Fibroblast of villous mesenchyme (primary cell): ENCODE results near the gene LINC00237. TPM values are rescaled to one million over a fixed set of nuclear protein-coding genes. Genes with fewer than 3 reads are reported as not detected.

Experiments
- DNase-seq: peaks from one replicate; pipeline ENCODE4 v3.0.0-alpha.2; 2010; ENCODE audit warnings: low read depth
- H3K4me3 ChIP-seq: 2 replicates; pipeline ENCODE4 v1.5.1; 2011; ENCODE audit warnings: low read depth, mild to moderate bottlenecking, low read length
- CTCF ChIP-seq: IDR thresholded peaks from 2 replicates; pipeline ENCODE4 v1.5.1; 2012; ENCODE audit warnings: low read depth, mild to moderate bottlenecking, low read length; ENCODE audit not compliant: insufficient read depth
- total RNA-seq: library from RNA; depleted of rRNA; stranded (reverse); fragments of >200 nt; gene quantifications from 2 replicates; pipeline ENCODE4 v1.2.3, GENCODE V29; 2012

Gene LINC00237
- not detected in 2 replicates for total RNA-seq

DNA sequence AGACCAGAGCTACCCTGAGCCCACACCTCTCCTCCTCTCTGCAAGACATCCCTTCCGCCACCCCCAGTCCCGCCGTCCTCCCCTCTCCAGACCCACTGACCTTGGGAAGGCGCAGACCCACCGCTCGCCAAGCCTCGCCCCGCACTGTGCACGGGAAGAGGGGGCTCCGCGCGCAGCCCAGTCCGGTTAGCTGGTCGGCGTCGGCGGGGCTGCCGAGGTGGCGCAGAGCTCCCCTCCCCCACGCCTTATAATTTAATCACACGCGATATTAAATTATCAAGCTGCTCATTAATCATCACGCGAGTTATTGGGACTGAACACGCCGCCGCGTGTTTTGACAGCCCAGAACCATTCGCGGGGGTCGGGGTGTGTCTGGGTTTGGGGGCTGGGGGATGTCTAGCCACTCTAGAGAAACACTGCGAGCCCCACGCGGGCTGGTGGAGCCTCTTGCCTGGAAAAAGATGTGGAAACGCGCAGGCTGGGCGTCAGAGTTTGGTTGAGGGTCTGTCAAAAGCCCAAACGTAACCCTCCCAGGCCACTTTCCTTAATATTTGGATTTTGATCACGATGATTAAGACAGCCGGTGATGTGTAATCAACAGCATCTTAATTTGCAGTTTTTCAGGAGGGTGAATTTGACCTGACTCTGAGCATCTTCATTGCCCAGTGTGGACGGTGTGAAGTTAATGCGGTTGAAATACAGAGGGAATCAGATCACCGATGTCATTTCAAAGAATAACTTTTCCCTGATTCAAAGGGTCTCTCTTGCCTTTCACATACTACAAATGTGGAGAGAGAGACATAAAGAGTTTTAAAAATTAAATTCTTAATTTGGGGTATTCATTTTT is at the start of gene LINC00237:
Gene LINC00237, minus strand, starts transcription at position 188 of the 847 bp plus-strand sequence.
- no peak within 1 kb of the TSS for H3K4me3 ChIP-seq
- no peak for DNase-seq
- TF ChIP-seq CTCF = no peak

GRCh38 chr20:21155268-21155667 is 49.1 kb upstream of the LINC00237 start:
- H3K4me3 ChIP-seq = no peak overlapping the region
- no peak for TF ChIP-seq CTCF
- no peak for DNase-seq

- DNase-seq = no peak
- TF ChIP-seq CTCF = no peak
- H3K4me3 ChIP-seq = no peak overlapping the region
Measured at GRCh38 chr20:21154692-21155091, 48.5 kb upstream of the LINC00237 start.

GRCh38 chr20:21151791-21152190 is 45.6 kb upstream of the LINC00237 start:
- DNase-seq = no peak
- no peak for TF ChIP-seq CTCF
- no peak overlapping the region for H3K4me3 ChIP-seq

GRCh38 chr20:21149344-21149743 is 43.2 kb upstream of the LINC00237 start:
- TF ChIP-seq CTCF = no peak
- DNase-seq = no peak

GRCh38 chr20:21147593-21147992 is 41.4 kb upstream of the LINC00237 start:
- TF ChIP-seq CTCF = no peak
- H3K4me3 ChIP-seq = no peak overlapping the region
- DNase-seq = no peak

More at GRCh38 chr20:21149344-21149743, 43.2 kb upstream of the LINC00237 start:
- H3K4me3 ChIP-seq = no peak overlapping the region
